ENCODE data around the gene MGAT5.

Gene MGAT5

DNA sequence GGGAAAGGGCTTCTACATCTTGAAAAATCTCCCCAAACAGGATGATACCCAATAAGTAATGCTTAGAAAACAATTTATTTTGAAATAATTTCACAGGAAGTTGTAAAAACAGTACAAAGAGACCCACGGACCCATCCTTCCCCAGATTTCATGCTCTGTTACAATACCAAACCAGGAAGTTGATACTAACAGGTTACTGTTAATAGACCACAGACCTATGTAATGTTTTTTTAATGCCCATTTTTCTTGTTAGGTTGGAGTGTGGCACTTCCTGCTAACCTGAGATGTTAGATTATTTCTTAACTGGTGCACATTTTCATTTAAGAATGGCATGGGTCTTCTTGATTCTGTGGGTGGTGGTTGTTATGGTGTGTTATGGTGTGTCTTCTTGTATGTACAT, 21.4 kb upstream of the MGAT5 start:
- DNase-seq, result no peak

DNA sequence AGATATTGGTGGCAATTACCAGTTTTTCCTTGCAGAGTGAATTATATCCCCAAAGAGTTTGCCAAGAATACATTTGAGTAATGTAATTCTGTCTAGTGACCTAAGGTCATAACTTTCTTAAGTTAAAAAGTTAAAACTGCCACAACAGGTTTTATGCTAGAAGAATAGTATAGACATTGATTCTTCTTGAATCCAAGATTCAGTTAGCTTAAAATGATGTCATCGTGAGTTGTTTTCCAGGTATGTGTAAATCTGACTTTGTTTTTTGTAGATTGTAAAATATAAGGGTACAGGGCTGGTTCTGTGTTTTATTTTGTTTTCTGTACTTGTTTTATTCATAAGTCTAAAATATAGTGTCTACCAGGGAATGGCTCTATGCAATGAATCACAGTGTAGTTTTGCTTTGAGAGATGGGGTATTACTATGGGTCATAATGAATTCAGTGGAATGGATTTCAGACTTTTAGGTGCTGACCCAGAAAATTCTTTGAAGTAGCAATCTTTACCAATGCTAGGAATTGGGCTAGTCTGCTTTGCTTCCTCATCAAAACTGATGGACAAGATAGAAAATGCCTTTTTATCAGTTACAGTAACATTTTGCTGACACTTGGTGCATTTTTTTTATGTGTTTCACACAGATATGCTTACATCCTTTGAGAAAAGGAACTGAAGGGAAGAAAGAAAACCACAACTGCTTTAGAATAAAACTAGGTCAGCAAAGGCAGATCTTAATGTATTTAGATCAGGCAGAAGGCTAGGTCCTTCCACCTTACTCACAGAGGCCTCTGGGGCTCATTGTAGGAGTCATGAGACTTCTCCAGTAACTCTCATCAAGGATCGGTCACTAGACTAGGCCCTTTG, 20.8 kb upstream of the MGAT5 start:
- DNase-seq, result no peak

DNA sequence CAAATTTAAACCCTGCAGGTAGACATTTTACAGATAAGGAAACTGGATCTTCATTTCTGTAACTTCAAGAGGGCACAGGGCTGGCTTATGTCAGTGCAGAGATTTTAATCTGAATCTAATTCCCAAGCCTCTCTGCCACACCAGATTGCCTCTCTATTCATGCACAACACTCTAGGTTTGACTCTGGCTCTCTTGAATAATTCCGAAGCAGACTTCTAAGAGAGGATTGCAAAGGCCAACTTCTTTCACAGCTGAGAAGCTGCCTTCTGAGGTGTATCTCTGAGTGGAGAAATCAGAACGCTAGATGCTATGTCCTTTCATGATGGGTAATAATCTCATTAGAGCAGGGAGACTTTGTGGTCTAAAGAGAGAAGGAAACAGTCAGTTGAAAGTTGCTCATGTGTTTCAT, 20.1 kb upstream of the MGAT5 start:
- no peak for DNase-seq

DNA sequence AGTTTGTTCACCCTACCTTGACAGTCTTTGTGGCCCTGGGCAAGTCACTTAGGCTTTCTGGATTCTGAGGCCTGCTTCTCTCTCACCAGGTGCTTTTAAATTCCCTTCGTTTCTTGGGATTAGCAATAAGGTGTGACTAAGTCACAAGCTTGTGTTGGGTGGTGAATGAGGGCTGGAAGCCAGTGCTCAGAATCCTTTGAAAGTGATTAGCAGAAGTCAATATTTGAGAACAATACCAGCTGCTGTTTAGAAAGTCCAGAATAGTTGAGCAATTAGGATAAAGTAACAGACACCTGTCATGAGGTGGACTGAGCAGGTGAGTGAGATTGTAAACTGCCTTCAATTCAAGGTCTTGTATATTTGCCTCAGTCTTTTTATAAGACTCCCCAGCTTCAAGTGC, 19.3 kb upstream of the MGAT5 start:
- no peak for DNase-seq

DNA sequence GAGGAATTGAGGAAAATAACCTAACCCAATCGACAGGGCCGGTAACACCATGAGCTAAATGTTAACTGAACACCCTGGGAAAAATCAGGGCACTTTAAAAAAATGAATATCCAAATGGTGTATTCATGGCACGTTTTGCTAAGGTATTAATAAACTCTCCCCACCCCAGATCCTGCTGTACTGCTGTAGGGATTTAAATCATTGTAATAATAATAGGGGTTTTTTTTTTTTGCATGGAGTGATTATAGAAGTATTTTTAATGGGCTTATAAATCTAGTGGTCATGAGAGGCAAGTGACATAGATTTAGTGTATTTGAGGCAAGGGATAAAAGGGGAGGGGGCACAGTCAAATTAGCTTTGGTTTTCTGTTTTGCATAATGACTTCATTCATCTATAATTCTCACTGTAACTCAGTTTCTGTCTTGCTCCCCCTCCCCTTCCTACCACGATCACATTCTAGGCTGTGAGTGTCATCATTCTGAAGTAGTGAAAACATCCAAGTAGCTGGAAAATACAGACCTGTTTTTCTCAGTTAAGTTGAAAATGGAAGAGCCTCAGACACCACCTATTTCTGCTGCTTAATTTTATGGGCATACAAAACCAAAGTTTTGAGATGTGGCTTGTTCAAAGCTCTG, 18.2 kb upstream of the MGAT5 start:
- no peak for DNase-seq

DNA sequence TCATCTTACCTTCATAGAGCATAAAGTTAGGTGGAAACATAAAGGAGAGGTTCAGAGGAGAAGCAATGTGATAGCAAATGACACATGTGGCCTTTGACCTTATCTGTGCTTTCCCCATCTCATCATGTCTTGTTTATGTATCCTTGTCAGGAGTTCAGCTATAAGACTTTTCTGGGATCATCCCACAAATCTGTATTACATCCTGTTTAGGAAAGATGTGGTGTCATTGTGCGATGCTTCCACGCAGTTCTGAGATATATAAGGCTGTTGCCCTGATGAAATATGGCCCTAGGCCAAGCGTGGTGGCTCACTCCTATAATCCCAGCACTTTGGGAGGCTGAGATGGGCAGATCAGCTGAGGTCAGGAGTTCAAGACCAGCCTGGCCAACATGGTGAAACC, 15.5 kb upstream of the MGAT5 start:
- DNase-seq, result no peak

DNA sequence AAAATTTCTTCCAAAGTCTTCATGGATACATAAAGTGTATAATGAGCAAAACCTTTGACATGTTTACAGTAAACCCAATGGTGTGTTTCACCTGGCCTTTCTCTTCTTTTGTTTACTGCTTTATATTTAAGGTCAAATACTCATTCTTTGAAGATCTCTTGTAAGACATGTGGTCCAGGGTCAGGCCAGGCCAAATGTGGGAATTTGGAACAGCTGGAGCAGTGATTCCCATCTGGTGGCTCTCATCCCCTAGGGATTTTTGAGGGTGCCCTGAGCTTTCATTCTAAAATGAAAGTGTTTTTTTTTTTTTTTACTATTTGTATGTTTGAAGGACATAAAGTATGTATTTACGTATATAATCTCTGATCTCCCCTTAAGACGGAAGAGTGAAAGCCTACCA, 13.8 kb upstream of the MGAT5 start:
- no peak for DNase-seq

DNA sequence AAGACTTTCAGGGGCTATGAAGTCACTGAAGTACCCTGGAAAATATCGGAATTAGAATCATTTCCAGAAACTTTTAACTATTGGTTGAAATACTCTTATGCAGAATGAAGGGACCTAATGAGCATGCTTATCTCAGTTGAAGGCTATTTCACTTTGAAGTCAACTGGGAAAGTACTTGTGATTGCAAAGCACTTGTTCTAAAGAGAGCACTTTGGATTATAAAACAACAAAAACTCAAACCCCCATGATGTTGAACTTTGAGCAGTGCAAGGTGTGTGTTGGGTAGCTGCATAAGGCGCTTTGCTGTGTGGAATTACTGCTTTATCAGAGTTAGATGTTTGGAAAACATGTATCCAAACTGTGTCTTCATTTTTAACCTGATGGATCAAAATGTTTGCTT, 12.0 kb upstream of the MGAT5 start:
- DNase-seq, result no peak

DNA sequence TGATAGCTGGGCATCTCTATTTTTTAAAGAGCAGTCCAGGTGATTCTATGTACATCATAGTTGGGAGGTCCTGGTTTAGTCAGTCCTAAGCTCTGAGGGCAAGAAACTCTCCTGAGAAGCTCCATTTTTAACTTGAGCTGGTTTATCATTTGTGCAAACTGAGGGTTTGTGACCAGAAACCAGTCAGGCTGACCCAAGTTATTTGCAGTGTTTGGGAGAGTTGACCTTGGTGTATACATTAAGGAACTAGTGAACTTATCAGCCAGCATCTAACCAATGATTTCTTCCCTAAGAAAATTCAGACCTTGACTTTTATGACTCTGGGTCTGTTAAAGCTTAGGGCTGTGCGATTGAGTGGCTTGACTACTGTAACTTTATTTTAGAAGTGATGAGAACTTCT, 10.6 kb upstream of the MGAT5 start:
- no peak for DNase-seq

DNA sequence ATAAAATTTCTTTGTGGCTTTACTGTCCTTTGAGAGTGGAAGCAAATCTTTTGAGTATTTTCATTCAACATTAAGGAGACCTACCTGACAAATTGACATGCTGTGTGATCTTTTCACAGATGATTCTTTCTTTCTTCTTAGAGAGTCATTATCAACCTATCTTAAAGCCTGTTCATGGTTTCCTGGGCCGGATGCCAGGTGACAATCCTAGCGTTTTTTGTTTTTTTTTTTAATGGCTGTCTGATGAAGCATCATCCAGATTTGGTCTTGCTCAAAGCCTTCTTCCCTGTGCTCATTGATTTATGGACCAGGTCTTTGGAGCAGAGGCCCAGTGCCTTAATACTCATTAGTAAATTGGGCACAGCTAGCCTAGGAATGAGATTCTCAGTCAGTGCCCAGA, 9.8 kb upstream of the MGAT5 start:
- DNase-seq, result no peak

DNA sequence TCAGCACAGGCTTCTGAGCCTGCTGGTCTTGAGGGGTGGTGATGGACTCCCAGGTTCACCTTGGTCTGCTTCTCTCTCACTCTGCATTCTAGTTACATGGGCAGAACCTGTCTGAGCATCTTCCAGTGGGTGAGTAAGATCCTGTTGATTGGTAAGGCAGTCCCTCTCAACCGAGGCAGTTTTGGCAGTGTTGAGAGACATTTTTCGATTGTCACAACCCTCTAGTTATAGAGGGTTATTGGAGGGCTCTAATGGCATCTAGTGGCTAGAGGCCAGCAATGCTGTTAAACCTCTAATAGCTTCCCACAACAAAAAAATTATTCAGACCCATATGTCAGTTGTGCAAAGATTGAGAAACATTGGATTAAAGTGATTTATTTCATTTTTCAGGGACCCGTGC, 9.3 kb upstream of the MGAT5 start:
- DNase-seq, result no peak

DNA sequence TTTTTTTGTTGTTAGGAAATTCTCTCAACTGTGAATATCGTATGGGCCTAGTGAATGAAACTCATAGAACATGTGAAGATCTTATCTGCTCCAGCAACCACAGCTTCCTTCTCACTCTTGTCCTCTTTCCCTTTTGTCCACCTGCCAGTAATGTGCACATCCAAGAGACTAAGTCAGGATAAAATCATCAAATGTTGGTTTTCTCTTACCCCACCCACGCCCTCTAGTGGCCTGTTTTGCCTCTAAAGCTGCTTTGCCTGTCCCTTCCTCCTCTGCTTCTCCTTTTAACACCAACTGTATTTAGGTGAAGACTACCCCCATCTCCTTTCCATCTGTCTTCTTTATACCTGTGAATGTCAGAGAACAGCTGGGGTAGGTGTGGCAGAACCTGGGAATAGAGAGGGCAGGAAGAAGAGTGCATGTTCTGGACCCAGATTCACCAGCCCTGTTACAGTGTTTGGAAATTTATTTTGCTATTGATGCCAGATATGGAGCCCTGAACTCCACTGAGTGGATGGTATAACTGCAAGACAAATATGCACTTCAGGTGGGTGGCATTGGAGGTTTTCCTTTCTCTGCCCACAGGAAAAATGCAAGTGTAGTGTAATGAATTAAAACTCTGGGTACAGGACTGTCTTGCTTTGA, 8.4 kb upstream of the MGAT5 start:
- peak; percentile 77 for DNase-seq

DNA sequence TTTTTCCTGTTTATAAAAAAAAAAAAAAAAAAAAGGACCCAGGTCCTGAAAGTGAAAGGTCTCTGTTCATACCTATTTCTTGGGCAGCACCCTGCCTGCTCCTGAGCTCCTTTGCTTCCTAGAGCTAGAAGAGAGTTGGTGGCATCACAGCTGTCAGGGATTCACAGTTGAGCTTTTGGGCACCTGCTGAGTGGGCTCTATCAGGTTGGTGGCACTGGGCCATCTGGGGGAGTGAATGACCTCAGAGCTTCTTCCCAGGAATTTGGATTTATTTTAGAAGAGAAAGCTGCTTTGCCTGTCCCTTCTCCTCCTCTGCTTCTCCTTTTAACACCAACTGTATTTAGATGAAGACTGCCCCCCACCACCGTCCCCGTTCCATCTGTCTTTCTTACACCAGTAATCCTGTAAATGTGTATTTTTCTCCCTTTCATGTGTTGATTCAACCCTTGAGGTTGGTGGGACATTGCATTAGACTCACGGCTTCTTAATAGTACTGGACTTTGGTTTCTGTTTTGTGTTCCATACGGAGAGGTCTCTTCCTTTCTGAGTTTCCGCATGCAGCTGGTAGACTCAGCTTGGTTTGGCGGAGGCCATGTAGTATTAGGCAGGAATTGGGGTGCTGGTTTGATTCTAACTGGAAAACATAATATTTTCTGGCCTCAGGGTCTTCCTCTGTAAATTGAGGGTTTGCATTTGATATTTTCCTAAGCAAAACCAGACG, 7.6 kb upstream of the MGAT5 start:
- DNase-seq, result no peak

DNA sequence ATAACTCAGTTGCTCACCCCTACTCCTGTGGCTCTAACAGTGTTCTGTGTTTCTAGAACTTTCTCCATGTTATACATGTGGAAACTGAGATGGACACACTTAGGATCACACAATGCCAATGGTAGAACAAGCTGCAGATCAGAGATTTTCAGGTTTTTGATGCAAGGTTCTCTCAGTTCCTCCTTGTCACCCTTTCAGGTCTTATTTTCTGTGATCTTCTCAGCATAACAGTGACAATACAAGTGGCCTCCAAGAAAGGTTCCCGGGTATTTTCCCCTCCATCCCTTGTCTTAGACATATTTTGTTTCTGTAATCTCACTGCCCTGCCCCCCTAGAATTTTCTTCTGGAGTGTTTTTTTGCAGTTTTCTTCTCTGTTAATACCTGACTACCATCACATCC, 6.2 kb upstream of the MGAT5 start:
- DNase-seq, result no peak

DNA sequence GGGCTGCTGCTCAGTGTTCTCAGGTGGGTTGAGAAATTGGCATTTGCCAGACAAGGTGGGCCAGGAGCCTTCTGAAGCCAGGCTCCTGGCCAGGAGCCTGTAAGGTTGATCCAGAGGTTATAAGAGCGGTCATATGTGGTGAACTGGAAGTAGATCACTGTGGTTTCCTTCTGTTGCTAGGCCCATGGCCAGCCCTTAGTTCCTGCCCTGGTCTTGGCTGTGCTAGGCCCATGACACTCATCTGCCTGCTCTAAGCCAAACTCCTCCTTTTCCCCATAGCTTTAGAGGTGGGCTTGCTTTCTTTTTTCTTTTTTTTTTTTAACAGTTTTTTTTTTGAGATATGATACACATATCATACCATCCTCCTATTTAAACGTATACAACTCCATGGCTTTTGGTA, 5.0 kb upstream of the MGAT5 start:
- no peak for DNase-seq

DNA sequence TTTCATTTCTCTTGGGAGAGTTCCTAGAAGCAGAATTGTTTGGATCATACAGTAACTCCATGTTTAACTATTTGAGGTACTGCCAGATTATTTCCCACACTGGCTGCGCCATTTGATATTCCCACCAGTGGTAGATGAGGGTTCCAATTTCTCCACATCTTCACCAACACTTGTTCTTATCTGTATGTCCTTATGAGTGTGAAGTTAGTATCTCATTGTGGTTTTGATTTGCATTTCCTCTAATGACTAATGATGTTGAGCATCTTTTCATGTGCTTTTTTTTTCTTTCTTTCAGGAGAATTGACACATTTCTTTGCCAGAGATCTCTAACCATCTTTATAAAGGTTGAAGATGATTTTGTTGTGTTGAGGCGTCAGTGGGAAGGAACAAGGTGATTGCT, 4.1 kb upstream of the MGAT5 start:
- DNase-seq, result no peak

DNA sequence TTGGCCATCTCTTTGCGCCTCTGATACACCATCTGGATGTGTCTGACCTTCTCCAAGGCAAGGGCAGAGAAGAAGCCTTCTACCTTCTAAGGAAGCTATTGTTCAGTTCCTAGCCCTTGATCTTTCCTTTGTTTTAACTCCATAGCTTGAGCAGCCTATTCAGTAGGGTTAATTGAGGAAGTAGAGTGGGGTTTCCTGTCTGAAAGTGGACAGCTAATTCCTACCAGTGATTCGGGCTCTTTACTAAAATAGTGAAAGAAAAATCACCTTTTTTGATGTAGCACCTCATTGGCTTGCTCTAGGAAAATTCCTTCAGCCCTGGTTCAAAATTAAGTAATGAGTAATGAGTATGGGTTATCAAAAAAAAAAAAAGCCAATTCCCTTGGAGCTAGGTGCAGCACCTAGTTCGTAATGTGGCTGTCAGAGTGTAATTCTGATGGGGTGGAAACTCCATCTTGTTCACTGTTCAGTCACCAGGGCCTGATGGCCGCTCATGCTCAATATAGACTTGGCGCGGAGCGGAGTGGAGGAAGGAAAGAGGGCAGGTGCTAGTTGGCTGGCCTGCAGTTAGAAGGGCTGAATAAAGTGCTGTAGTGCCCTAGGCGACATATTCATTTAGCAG, 2.9 kb upstream of the MGAT5 start:
- no peak for DNase-seq

DNA sequence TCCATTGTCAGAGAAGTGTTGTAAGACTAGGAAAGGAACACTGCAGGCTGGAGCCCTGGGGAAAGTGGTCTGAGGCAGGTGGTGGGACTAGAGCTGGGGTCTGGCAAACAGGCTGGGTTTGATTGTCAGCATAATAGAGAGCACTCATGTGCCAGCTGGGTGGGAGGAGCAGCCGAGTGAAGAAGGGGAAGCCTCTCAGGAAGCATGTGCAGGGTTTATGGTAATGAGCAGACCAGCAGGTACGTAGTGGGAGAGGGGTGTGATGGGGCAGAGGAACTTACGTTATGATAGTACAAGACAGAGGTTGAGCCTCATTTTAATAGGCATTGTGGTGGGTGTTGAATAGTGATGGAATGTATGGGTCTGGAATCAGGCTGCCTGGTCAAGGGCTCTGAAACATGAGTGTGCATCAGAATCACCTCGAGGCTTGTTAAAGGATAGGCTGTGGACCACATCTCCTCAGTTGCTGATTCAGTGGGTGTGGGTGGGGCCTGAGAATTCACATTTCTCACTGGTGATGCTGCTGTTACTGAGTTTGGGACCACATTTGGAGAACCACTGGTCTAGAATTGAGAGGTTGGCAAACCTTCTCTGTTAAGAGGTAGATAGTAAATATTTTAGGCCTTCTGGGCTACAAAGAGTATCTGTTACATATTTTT, 1.7 kb upstream of the MGAT5 start:
- no peak for DNase-seq

DNA sequence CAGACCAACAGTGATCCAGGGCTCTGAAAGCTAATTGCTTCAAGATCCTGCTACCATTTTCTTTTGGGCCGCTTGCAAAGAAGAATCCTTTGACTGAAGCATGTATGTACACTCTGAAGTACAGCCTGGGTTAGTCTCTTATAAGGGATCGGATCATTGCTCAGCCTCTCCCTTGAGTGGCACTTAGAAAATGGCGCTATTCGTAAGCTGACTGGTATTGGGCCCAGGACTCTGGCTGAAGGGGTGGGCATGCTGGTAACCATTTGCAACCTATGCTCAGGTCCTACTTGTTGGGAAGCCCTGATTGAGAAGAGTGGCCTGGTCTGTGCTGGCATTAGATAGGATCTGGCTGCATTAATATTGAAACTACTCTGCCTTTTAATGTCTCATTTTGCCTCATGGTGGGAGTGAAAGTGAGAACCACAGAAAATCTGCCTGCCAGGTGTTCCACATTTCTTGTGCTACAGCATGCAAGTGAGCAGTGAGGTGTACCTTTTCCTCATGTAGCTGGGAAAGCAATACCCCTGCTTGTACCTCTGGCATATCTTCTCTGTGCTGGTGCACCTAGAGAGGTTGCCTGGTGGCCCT, 661 bp upstream of the MGAT5 start:
- no peak for DNase-seq

DNA sequence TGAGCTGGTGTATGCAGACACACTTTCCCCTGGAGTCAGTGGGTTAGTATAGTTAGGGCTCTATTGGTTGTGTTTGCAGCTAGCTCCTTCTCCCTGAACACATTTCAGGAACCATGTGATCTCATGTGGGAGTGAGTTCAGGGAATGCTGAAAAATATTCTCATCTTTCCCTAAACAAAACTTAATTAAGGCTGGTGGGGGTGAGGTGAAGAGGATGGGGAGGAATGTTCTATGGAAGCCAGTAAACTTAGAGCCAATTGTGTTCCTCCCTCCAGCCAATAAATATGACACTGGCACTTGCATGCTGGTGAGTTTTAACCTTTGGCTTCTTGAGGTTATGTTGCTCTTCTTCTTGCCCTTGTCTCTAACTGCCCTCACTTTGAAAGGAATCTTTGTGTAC, 952 bp downstream of the MGAT5 start:
- no peak for DNase-seq

DNA sequence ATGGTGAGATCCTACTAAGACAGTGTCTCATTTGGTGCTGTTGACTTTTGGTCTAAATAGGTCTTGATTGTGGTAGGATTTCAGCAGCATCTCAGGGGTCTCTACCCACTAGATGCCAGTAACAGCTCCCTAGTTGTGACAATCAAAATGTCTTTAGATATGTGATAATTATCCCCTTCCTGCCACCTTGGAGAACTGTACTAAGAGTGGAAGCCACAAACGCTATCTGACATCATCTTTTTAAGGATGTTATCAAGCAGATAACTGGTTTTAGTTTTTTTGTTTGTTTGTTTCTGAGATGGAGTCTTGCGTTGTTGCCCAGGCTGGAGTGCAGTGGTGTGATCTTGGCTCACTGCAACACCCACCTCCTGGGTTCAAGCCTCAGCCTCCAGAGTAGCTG, 3.1 kb downstream of the MGAT5 start:
- DNase-seq, result no peak

DNA sequence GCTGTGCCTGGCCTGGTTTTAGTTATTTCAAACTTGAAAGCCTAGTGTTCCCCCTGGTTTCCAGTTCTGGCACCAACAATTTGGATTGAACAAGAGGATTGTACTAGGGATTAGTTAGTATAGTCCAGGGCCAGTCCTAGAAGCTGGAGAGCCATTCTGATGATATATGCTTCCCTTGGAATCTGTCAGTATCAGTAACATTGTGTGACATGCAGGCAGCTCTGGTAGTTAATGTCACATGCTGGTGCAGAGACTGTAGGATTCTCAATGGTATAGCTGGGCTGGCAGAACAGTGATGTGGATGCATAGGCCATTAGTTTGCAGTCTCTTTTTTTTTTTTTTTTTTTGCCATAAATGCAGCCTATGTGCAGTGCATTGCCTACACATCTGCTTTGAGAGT, 3.6 kb downstream of the MGAT5 start:
- DNase-seq, result no peak
